Chondrocyte (in vitro differentiated cells): ENCODE results near the gene HLA-DRA. TPM values are rescaled to one million over a fixed set of nuclear protein-coding genes. Genes with fewer than 3 reads are reported as not detected.
"Not testable (repeated sequence)": the region's sequence is repeated elsewhere in the genome, so short reads cannot be mapped to it uniquely, and the experiment has no call there.

Source experiments
- DNase-seq: peaks from one replicate; pipeline ENCODE4 v3.0.0; 2021; ENCODE audit warnings: mixed read lengths, low spot score
- H3K27ac Mint-ChIP-seq: one replicate; pipeline ENCODE4 v1.8.0; 2021; ENCODE audit warnings: mild to moderate bottlenecking, moderate library complexity, mixed read lengths; ENCODE audit not compliant: unreplicated experiment
- H3K27me3 Mint-ChIP-seq: 2 replicates; pipeline ENCODE4 v1.8.0; 2021; ENCODE audit warnings: low read depth, mixed read lengths
- H3K36me3 Mint-ChIP-seq: 2 replicates; pipeline ENCODE4 v1.8.0; 2021; ENCODE audit warnings: low read depth, mixed read lengths
- H3K4me1 Mint-ChIP-seq: 2 replicates; pipeline ENCODE4 v1.8.0; 2021; ENCODE audit warnings: low read depth, mild to moderate bottlenecking, mixed read lengths
- H3K4me3 Mint-ChIP-seq: one replicate; pipeline ENCODE4 v1.8.0; 2021; ENCODE audit warnings: mild to moderate bottlenecking, moderate library complexity, mixed read lengths; ENCODE audit not compliant: unreplicated experiment
- H3K9me3 Mint-ChIP-seq: 2 replicates; pipeline ENCODE4 v1.8.0; 2021; ENCODE audit warnings: low read depth, mixed read lengths
- CTCF ChIP-seq: fragments of 200-600 bp; sonication (generic); IDR thresholded peaks from 2 replicates; pipeline ENCODE4 v1.5.0; 2021; ENCODE audit warnings: antibody characterized with exemption, mild to moderate bottlenecking, moderate library complexity
- total RNA-seq: library from RNA; stranded (reverse); gene quantifications from 3 replicates; pipeline ENCODE4 v1.2.1, GENCODE V29; 2021

Gene HLA-DRA
- total RNA-seq, 1 donor from 2014 or later, result not detected

DNA sequence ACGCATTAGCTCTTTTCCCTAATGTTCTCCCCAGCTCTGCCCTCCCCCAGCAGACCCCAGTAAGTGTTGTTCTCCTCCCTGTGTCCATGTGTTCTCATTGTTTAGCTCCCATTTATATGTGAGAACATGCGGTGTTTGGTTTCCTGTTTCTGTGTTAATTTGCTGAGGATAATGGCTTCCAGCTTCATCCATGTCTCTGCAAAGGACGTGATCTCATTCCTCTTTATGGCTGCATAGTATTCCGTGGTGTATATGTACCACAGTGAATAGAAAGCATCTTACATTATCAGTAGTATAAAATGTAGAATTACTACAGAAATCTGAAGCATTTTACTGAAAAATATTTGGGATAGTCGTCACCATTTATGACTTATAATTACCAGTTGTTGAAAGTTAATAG, 21.8 kb downstream of the HLA-DRA start:
- TF ChIP-seq CTCF, result no peak
- H3K27ac Mint-ChIP-seq, result no peak overlapping the region
- H3K4me1 Mint-ChIP-seq, result no peaks in the 10 kb centered on the region
- H3K27me3 Mint-ChIP-seq, result peaks cover 7% of the 10 kb centered on the region
- H3K36me3 Mint-ChIP-seq, result no peaks in the 10 kb centered on the region
- no peak for DNase-seq
- H3K9me3 Mint-ChIP-seq, result peaks cover 6% of the 10 kb centered on the region
- H3K4me3 Mint-ChIP-seq, result no peak overlapping the region

DNA sequence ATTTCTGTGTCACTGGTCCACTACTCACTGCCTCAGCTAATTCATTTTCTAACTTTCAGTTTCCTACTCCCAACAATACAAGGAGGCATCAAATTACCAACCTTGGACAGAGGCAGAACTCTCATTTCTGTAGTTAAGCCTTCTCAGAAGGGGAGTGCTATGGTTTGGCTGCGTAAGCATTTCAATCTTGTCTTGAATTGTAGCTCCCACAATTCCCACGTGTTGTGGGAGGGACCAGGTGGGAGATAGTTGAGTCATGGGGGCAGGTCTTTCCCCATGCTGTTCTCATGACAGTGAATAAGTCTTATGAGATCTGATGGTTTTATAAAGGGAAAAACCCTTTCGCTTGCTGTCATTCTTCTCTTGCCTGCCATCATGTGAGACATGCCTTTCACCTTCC, 22.9 kb downstream of the HLA-DRA start:
- no peaks in the 10 kb centered on the region for H3K4me1 Mint-ChIP-seq
- no peak for TF ChIP-seq CTCF
- no peak overlapping the region for H3K27ac Mint-ChIP-seq
- H3K27me3 Mint-ChIP-seq, result peaks cover 7% of the 10 kb centered on the region
- H3K4me3 Mint-ChIP-seq, result no peak overlapping the region
- DNase-seq, result no peak
- H3K9me3 Mint-ChIP-seq, result peaks cover 6% of the 10 kb centered on the region
- no peaks in the 10 kb centered on the region for H3K36me3 Mint-ChIP-seq

GRCh38 chr6:32467743-32468503, 28.2 kb downstream of the HLA-DRA start:
- not testable (repeated sequence) for H3K36me3 Mint-ChIP-seq, DNase-seq, H3K4me3 Mint-ChIP-seq, H3K4me1 Mint-ChIP-seq, H3K27ac Mint-ChIP-seq, H3K27me3 Mint-ChIP-seq
- peaks cover 11% of the 10 kb centered on the region for H3K9me3 Mint-ChIP-seq

DNA sequence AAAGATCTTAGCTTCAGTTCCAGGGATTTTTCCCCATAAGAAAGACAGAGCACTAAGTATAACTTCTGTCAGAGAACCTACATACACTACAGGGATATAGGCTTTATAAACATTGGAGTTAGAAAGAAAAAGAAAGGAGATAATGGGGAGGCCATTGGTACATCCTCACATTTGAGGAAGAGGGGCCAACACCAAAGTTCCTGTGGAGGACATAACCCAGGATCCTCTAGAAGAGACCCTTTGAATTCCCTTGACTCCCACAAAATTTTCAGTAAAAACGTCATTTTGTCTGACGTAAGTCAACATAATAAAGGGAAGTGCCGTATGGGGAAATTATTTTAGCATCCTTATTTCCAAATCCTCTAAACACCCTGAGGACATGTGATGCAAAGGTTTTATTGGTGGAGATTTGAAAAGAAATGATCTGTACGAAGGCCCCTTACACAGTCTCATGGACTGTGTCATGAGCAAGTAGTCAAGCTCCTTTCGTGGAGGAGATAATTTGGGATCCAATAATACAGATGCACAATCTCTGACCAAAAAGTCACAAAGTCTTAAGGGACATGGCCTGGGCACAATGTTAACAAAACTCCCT, 33.2 kb downstream of the HLA-DRA start:
- TF ChIP-seq CTCF, result no peak
- no peak overlapping the region for H3K4me3 Mint-ChIP-seq
- DNase-seq, result no peak
- peaks cover 6% of the 10 kb centered on the region for H3K27me3 Mint-ChIP-seq
- H3K27ac Mint-ChIP-seq, result no peak overlapping the region
- no peaks in the 10 kb centered on the region for H3K4me1 Mint-ChIP-seq
- H3K36me3 Mint-ChIP-seq, result no peaks in the 10 kb centered on the region
- peaks cover 11% of the 10 kb centered on the region for H3K9me3 Mint-ChIP-seq

DNA sequence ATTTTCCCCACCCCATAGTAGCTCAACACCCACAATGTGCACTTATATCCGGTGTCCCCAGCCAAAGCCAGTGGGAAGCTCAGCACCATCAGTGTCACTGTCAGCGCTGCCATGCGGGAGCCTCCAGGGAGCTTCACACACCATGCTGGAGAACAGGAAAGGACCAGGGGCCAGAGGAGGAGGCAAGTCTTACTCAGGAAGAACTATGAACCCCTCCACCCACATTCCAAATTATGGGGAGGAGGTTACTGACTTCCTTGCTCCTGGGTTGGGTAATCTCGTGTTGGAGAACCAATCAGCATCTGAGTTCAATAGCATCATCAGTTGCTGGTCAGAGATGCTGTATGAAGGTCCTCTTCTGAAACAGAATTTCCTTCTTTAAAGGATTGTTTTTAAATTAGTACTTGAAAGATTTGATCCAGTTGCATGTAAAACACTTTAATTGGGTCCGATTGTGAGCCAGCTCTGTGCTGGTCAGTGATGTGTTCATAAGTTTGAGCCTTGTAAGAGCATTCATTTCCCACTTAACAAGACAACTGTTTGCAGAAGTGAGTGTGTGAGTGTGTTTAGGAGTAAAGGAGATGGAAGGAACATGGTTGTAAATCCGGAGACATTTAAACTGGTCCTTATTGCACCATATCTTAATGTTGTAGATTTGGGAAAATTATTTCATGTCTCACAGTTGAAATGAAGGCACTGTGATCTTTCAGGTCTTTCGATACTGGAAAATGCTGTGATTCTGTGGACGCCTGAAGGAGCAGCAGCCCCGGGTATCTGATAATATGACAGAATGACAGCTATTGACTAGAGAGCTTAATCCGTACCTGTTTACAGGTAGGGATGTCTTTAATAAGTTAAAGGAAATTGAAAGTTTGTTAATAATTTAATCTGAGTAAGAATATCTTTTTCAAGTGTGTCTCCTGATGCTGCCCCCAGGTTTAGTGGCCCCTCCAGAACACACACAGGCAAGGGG, 34.0 kb downstream of the HLA-DRA start:
- H3K27me3 Mint-ChIP-seq, H3K4me1 Mint-ChIP-seq, H3K9me3 Mint-ChIP-seq, DNase-seq, H3K27ac Mint-ChIP-seq, H3K36me3 Mint-ChIP-seq, H3K4me3 Mint-ChIP-seq: not testable (repeated sequence)
